Osteoblast (primary cell): ENCODE measurements around the gene PACC1. TPM values are rescaled to one million over a fixed set of nuclear protein-coding genes. Genes with fewer than 3 reads are reported as not detected.
"Not testable (repeated sequence)": the region's sequence is repeated elsewhere in the genome, so short reads cannot be mapped to it uniquely, and the experiment has no call there.

Experiments used
- DNase-seq: peaks from one replicate; pipeline ENCODE4 v3.0.0; 2011; ENCODE audit warnings: low spot score, mixed read lengths; ENCODE audit not compliant: insufficient read length; ENCODE audit errors: missing footprints
- H2AFZ ChIP-seq: 2 replicates; pipeline ENCODE4 v1.6.0; 2011; ENCODE audit warnings: mild to moderate bottlenecking, low read length
- H3K27ac ChIP-seq: 2 replicates; pipeline ENCODE4 v1.5.1; 2011; ENCODE audit warnings: mild to moderate bottlenecking, low read depth, low read length, moderate library complexity
- H3K27me3 ChIP-seq: 2 replicates; pipeline ENCODE4 v1.6.0; 2012; ENCODE audit warnings: mild to moderate bottlenecking, control low read depth, inconsistent platforms, low read length, moderate library complexity; ENCODE audit not compliant: insufficient read depth
- H3K36me3 ChIP-seq: 2 replicates; pipeline ENCODE4 v1.5.1; 2011; ENCODE audit warnings: mild to moderate bottlenecking, low read length, control low read depth, moderate library complexity; ENCODE audit not compliant: insufficient read depth
- H3K4me1 ChIP-seq: 2 replicates; pipeline ENCODE4 v1.5.1; 2011; ENCODE audit warnings: mild to moderate bottlenecking, low read length, control low read depth, moderate library complexity; ENCODE audit not compliant: insufficient read depth
- H3K4me2 ChIP-seq: 2 replicates; pipeline ENCODE4 v1.6.0; 2011; ENCODE audit warnings: mild to moderate bottlenecking, low read length; ENCODE audit not compliant: insufficient read depth
- H3K4me3 ChIP-seq: fragments of 200-600 bp; sonication (generic); 3 replicates; pipeline ENCODE4 v1.5.1; 2012; ENCODE audit warnings: mild to moderate bottlenecking, low read length, inconsistent platforms; ENCODE audit not compliant: insufficient read depth
- H3K79me2 ChIP-seq: 2 replicates; pipeline ENCODE4 v1.6.0; 2012; ENCODE audit warnings: mild to moderate bottlenecking, low read length, control low read depth, inconsistent platforms; ENCODE audit not compliant: insufficient read depth
- H3K9me3 ChIP-seq: 2 replicates; pipeline ENCODE4 v1.5.1; 2011; ENCODE audit warnings: low read depth, low read length, control low read depth
- H4K20me1 ChIP-seq: 2 replicates; pipeline ENCODE4 v1.6.0; 2012; ENCODE audit warnings: mild to moderate bottlenecking, low read length, control low read depth; ENCODE audit not compliant: insufficient read depth
- total RNA-seq: library from RNA; depleted of rRNA; stranded (reverse); fragments of >200 nt; gene quantifications from 2 replicates; pipeline ENCODE4 v1.2.3, GENCODE V29; 2012
- TF ChIP-seq, protein P1 (sequence below): IDR thresholded peaks from 2 replicates; pipeline ENCODE4 v1.5.1; 2011; ENCODE audit warnings: mild to moderate bottlenecking, low read depth, low read length, moderate library complexity; ENCODE audit errors: extremely low read depth

Gene PACC1
- total RNA-seq, 1 donor, result 6.5 TPM

DNA sequence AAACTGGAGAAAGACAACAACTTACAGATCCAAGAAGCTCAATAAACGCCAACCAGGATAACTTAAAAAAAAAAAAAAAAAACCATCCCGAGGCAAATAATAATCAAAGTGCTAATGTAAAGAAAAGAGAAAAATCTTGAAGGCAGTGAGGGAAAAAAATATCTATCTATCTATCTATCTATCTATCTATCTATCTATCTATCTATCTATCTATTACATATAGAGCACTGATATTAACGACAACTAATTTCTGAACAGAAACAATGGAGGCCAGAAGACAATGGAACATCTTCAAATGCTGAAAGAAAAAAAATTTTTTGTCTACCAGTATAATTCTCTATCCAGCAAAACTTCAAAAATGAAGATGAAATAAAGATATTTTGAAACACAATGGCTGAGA lies 18.0 kb downstream of the PACC1 start:
- Histone ChIP-seq H3K27ac (no peak overlapping the region), H3K36me3 (no peaks in the 10 kb centered on the region), H4K20me1 (peaks cover 2% of the 10 kb centered on the region), H3K4me3 (no peak overlapping the region), H3K79me2 (no peaks in the 10 kb centered on the region), H3K4me1 (no peaks in the 10 kb centered on the region), H3K4me2 (no peak overlapping the region), H3K27me3 (no peaks in the 10 kb centered on the region), H2AFZ (no peak overlapping the region), H3K9me3 (peaks cover 5% of the 10 kb centered on the region)
- DNase-seq, result no peak
- TF ChIP-seq, protein P1, sequence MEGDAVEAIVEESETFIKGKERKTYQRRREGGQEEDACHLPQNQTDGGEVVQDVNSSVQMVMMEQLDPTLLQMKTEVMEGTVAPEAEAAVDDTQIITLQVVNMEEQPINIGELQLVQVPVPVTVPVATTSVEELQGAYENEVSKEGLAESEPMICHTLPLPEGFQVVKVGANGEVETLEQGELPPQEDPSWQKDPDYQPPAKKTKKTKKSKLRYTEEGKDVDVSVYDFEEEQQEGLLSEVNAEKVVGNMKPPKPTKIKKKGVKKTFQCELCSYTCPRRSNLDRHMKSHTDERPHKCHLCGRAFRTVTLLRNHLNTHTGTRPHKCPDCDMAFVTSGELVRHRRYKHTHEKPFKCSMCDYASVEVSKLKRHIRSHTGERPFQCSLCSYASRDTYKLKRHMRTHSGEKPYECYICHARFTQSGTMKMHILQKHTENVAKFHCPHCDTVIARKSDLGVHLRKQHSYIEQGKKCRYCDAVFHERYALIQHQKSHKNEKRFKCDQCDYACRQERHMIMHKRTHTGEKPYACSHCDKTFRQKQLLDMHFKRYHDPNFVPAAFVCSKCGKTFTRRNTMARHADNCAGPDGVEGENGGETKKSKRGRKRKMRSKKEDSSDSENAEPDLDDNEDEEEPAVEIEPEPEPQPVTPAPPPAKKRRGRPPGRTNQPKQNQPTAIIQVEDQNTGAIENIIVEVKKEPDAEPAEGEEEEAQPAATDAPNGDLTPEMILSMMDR, result no peak

DNA sequence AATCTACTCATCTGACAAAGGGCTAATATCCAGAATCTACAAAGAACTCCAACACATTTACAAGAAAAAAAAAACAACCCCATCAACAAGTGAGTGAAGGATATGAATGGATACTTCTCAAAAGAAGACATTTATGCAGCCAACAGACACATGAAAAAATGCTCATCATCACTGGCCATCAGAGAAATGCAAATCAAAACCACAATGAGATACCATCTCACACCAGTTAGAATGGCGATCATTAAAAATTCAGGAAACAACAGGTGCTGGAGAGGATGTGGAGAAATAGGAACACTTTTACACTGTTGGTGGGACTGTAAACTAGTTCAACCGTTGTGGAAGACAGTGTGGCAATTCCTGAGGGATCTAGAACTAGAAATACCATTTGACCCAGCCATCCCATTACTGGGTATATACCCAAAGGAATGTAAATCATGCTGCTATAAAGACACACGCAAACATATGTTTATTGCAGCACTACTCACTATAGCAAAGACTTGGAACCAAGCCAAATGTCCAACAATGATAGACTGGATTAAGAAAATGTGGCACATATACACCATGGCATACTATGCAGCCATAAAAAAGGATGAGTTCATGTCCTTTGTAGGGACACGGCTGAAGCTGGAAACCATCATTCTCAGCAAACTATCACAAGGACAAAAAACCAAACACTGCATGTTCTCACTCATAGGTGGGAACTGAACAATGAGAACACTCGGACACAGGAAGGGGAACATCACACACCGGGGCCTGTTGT lies 18.8 kb downstream of the PACC1 start:
- not testable (repeated sequence) for DNase-seq, H3K4me1 ChIP-seq, H4K20me1 ChIP-seq, H3K36me3 ChIP-seq, H3K9me3 ChIP-seq, H3K27ac ChIP-seq, H2AFZ ChIP-seq, H3K4me3 ChIP-seq, H3K4me2 ChIP-seq, H3K27me3 ChIP-seq, H3K79me2 ChIP-seq

DNA sequence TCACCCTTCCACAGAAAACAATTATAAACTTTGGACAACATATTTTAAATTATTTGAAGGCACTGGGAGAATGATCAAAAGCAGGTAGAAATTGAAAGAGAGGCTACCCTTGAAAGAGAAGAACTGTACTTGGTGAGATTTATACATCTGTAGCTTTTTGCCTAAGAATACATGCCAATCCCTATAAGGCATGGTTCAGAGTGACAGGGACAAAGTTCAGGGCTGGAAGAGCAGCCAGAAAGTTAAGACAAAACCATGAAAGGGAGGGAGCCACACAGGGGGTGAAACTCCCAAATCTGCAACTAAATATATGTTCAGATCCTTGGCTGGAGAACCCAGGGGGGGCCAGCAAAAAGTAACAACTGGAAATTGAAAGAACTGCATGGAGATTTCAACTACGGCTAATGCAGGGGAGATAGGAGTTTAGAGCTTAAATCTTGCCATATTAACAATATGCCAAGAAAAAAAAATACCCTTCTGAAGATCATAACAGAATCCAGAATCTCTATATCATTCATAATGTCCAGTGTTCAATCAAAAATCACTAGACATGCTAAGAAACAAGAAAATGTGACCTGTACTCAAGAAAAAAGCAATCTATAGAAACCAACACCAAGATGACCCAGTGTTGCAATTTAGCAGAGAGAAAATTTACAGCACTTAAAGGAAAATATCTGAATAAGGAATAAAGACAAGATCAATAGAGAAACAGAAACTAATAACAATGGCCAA lies 25.5 kb downstream of the PACC1 start:
- Histone ChIP-seq H3K9me3 (no peaks in the 10 kb centered on the region), H3K4me3 (no peak overlapping the region), H3K27me3 (no peaks in the 10 kb centered on the region), H3K79me2 (no peaks in the 10 kb centered on the region), H3K27ac (no peak overlapping the region), H3K4me2 (no peak overlapping the region), H2AFZ (no peak overlapping the region), H4K20me1 (no peaks in the 10 kb centered on the region), H3K36me3 (peaks cover 5% of the 10 kb centered on the region), H3K4me1 (no peaks in the 10 kb centered on the region)
- TF ChIP-seq, protein P1, result no peak
- DNase-seq, result no peak

DNA sequence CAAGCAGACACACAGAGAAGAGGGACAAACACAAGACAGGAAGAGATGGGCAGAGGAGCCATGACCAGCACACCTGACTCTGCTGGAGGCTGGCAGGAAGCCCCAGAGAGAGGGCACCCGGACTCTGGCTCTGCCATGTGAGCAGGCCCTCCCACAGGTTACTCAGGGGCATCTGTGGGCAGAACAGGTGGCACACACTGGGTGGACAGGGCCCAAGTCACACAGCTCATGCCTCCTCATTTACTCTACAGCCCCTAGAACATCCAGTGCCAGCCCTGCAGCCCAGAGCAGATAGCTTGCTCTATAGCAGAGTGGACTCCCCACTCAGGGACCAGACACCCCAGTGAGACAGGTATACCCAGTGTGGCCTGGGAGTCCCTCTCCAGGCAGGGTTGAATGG lies 28.7 kb downstream of the PACC1 start:
- no peak overlapping the region for H3K4me3 ChIP-seq
- H2AFZ ChIP-seq, result no peak overlapping the region
- DNase-seq, result no peak
- no peak overlapping the region for H3K4me2 ChIP-seq
- no peak overlapping the region for H3K27ac ChIP-seq
- TF ChIP-seq, protein P1, result no peak
- H3K36me3 ChIP-seq, result peaks cover 5% of the 10 kb centered on the region
- H3K9me3 ChIP-seq, result no peaks in the 10 kb centered on the region
- no peaks in the 10 kb centered on the region for H3K27me3 ChIP-seq
- no peaks in the 10 kb centered on the region for H3K79me2 ChIP-seq
- H3K4me1 ChIP-seq, result no peaks in the 10 kb centered on the region
- H4K20me1 ChIP-seq, result no peaks in the 10 kb centered on the region
